Activated CD8-positive, alpha-beta T cell treated with anti-CD3 and anti-CD28 coated beads for 36 hours (primary cell): Measurements from ENCODE around the gene FAM221B. TPM values are rescaled to one million over a fixed set of nuclear protein-coding genes. Genes with fewer than 3 reads are reported as not detected.

Source experiments
- ATAC-seq: fragments of 200-7000 bp; cut with Tn5 transposase; one replicate; pipeline ENCODE4 v1.10.0; 2021; ENCODE audit warnings: mild to moderate bottlenecking, moderate library complexity
- CTCF ChIA-PET: fragments of 350-600 bp; sonication (Branson Sonifier 250); formaldehyde crosslinking; loops from one replicate; lab custom pipeline; 2021; ENCODE audit warnings: antibody characterized with exemption; lab: Charles Lee
- POLR2A ChIA-PET: fragments of 350-600 bp; sonication (Branson Sonifier 250); formaldehyde crosslinking; loops from one replicate; lab custom pipeline; 2021; ENCODE audit warnings: antibody characterized with exemption; lab: Charles Lee
- DNase-seq: peaks from one replicate; pipeline ENCODE4 v3.0.0-alpha.2; 2020
- H3K27ac Mint-ChIP-seq: one replicate; pipeline ENCODE4 v1.8.0; 2021; ENCODE audit warnings: mild to moderate bottlenecking, mixed read lengths
- H3K27me3 Mint-ChIP-seq: one replicate; pipeline ENCODE4 v1.8.0; 2021; ENCODE audit warnings: mixed read lengths
- H3K36me3 Mint-ChIP-seq: one replicate; pipeline ENCODE4 v1.8.0; 2021; ENCODE audit warnings: low read depth, mixed read lengths
- H3K4me1 Mint-ChIP-seq: one replicate; pipeline ENCODE4 v1.8.0; 2021; ENCODE audit warnings: low read depth, mixed read lengths
- H3K4me3 Mint-ChIP-seq: one replicate; pipeline ENCODE4 v1.8.0; 2021; ENCODE audit warnings: mild to moderate bottlenecking, moderate library complexity, mixed read lengths
- H3K9me3 Mint-ChIP-seq: one replicate; pipeline ENCODE4 v1.8.0; 2021; ENCODE audit warnings: mixed read lengths
- CTCF ChIP-seq: fragments of 200-600 bp; IDR thresholded peaks from one replicate; pipeline ENCODE4 v1.8.0; 2022; ENCODE audit warnings: antibody characterized with exemption, mild to moderate bottlenecking
- intact Hi-C: fragments of 100-400 bp; cut with micrococcal nuclease; formaldehyde crosslinking; loops from one replicate; pipeline ENCODE4 v1.10.0; 2022
- total RNA-seq, 2 experiments: library from RNA; stranded (reverse); gene quantifications; one replicate each; pipeline ENCODE4 v1.2.3, GENCODE V29; 2021

FAM221B gene
- total RNA-seq, 2 experiments from 2014 or later, result not detected

DNA sequence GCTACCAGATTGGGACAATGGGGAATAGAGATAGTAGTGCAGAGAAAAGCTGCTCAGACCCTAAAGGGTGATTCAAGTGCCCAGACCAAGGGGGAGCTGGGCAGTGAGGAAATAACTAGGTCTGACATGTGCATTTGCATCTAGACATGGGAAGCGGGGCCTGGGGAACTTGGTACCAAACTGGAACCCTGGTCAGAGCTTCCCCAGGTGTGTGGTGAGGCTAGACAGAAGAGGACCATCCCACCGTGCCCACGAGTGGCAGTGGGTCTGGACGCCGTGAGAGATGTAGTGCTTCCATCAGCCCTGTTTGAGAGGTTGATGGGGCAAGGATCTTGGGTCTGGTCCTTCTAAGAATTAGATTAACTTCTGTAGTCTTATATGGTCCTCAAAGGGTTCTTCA, 8.1 kb upstream of the FAM221B start:
- DNase-seq (no peak), ATAC-seq (no peak)
- ChIA-PET POLR2A (no interaction called here), CTCF (interaction anchor here (2.0 to 5.7 kb wide), 4 partner anchors 9 to 47 kb away, joined by 10 to 42 read pairs (median 23); partner anchors contain the start of gene NPR2)
- Mint-ChIP-seq H3K9me3 (no peaks in the 10 kb centered on the region), H3K4me3 (no peak overlapping the region), H3K27me3 (no peaks in the 10 kb centered on the region), H3K36me3 (no peaks in the 10 kb centered on the region), H3K4me1 (peaks cover 6% of the 10 kb centered on the region), H3K27ac (no peak overlapping the region)
- TF ChIP-seq CTCF, result no peak
- intact Hi-C loops, result no loop called here

DNA sequence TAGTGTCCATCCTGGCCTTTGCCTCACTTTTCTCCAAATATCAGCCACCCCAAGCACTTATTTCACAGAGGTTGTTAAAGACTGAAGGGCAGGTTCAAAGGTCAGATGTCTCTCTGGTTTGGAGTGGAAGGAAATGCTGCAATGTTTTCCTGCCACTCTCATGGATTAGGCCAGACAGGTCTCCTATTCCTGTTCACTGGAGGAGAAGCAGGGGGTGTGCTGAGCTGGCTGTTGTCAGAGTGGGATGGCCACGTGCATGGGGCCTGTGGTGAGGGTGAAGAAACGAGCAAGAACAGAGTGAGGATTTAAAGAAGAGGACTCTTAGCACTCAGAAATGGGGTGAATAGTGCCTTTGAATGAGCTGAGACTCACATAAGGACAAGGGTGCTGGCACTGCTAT, 7.2 kb upstream of the FAM221B start:
- ATAC-seq, result no peak
- Mint-ChIP-seq H3K27ac (no peak overlapping the region), H3K9me3 (no peaks in the 10 kb centered on the region), H3K4me1 (peaks cover 6% of the 10 kb centered on the region), H3K4me3 (no peak overlapping the region), H3K27me3 (no peaks in the 10 kb centered on the region), H3K36me3 (no peaks in the 10 kb centered on the region)
- ChIA-PET POLR2A (interaction anchor here (1.2 kb wide), 1 partner anchor 9 kb away, joined by 3 read pairs; no protein-coding TSS in a partner anchor), CTCF (interaction anchor here (1.0 to 5.7 kb wide), 9 partner anchors 10 to 139 kb away, joined by 3 to 42 read pairs (median 5); partner anchors contain the start of genes HINT2 and NPR2)
- TF ChIP-seq CTCF, result no peak
- intact Hi-C loops, result no loop called here
- DNase-seq, result no peak

- CTCF ChIA-PET, result interaction anchor here (1.0 to 5.7 kb wide), 10 partner anchors 9 to 139 kb away, joined by 3 to 42 read pairs (median 8); partner anchors contain the start of genes HINT2 and NPR2
- ATAC-seq (peak; percentile 56), DNase-seq (no peak)
- peaks cover 8% of the 10 kb centered on the region for H3K4me1 Mint-ChIP-seq
- H3K27ac Mint-ChIP-seq, result no peak overlapping the region
- intact Hi-C loops, result no loop called here
- no peak overlapping the region for H3K4me3 Mint-ChIP-seq
- no peaks in the 10 kb centered on the region for H3K36me3 Mint-ChIP-seq
- H3K9me3 Mint-ChIP-seq, result no peaks in the 10 kb centered on the region
- no peak for TF ChIP-seq CTCF
- H3K27me3 Mint-ChIP-seq, result no peaks in the 10 kb centered on the region
- POLR2A ChIA-PET, result interaction anchor here (1.2 kb wide), 1 partner anchor 9 kb away, joined by 3 read pairs; no protein-coding TSS in a partner anchor
These were observed 6.7 kb upstream of the FAM221B start for GRCh38 chr9:35835216-35835632.

GRCh38 chr9:35834260-35835215, 6.0 kb upstream of the FAM221B start:
- H3K4me3 Mint-ChIP-seq, result no peak overlapping the region
- no peak for TF ChIP-seq CTCF
- no peak for ATAC-seq
- ChIA-PET CTCF (interaction anchor here (1.0 to 5.7 kb wide), 8 partner anchors 9 to 111 kb away, joined by 3 to 42 read pairs (median 8); partner anchors contain the start of genes HINT2 and NPR2), POLR2A (interaction anchor here (1.3 kb wide), 1 partner anchor 11 kb away, joined by 3 read pairs; no protein-coding TSS in a partner anchor)
- intact Hi-C loops, result no loop called here
- no peak overlapping the region for H3K27ac Mint-ChIP-seq
- H3K27me3 Mint-ChIP-seq, result no peaks in the 10 kb centered on the region
- H3K4me1 Mint-ChIP-seq, result peaks cover 15% of the 10 kb centered on the region
- H3K36me3 Mint-ChIP-seq, result no peaks in the 10 kb centered on the region
- no peaks in the 10 kb centered on the region for H3K9me3 Mint-ChIP-seq
- no peak for DNase-seq
